ENCODE data around the gene TRAPPC12.

The TRAPPC12 gene

DNA sequence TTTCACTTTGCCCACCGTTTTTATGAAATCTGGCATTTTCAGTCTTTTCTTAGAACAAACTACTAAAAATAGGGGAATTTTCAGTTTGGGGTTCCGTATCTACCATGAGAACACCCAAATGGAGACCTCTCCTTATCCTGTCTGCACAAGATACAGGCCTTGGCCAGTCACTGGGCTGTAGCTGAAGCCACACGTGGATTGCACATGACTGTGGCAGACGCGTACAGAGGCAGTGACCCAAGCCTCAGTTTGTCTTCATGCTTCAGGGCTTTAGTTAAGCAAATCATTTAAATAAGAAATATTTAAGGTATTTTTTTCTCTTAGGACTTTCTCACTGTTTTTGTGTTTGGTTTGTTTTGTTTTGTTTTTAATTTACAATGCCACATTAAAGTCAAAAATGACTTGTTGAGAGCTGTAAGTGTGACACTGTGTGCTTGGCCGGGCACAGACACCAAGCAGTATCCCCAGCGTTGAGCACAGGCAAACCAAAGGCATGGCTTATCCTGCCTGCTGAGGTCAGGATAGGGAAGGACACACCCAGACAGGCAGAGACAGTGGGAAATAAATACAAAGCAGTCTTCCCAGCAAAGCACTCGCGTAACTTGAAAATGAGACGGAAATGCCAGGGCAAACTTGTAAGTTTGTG is 53.3 kb downstream of the TRAPPC12 start:
- TF ChIP-seq, protein P1, sequence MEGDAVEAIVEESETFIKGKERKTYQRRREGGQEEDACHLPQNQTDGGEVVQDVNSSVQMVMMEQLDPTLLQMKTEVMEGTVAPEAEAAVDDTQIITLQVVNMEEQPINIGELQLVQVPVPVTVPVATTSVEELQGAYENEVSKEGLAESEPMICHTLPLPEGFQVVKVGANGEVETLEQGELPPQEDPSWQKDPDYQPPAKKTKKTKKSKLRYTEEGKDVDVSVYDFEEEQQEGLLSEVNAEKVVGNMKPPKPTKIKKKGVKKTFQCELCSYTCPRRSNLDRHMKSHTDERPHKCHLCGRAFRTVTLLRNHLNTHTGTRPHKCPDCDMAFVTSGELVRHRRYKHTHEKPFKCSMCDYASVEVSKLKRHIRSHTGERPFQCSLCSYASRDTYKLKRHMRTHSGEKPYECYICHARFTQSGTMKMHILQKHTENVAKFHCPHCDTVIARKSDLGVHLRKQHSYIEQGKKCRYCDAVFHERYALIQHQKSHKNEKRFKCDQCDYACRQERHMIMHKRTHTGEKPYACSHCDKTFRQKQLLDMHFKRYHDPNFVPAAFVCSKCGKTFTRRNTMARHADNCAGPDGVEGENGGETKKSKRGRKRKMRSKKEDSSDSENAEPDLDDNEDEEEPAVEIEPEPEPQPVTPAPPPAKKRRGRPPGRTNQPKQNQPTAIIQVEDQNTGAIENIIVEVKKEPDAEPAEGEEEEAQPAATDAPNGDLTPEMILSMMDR (IDR thresholded peaks at IDR 0.05; ENCODE audit: low read depth, low read length) = no peak
- no peak overlapping the region for H3K4me3 ChIP-seq (ENCODE audit: low read depth, low read length)

DNA sequence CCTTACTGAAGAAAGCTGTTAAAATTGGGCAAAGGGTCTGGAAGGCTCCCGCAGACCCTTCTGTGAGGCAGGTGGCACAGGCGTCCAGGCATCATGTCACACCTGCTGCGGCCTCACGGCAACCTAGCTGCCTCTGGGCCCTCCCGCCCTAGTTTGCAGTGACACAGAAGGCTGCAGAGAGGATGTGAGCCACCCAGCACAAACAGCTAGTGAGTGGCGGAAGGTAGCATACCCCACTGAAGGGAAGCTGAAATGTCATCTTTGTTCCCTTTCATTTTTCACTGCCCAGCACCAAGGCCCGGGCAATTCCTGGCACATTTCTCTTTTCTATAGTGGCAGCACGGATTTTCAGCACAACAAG is 53.8 kb downstream of the TRAPPC12 start:
- H3K4me3 ChIP-seq (ENCODE audit: low read depth, low read length) = no peak overlapping the region
- TF ChIP-seq, protein P1 (IDR thresholded peaks at IDR 0.05; ENCODE audit: low read depth, low read length) = no peak

DNA sequence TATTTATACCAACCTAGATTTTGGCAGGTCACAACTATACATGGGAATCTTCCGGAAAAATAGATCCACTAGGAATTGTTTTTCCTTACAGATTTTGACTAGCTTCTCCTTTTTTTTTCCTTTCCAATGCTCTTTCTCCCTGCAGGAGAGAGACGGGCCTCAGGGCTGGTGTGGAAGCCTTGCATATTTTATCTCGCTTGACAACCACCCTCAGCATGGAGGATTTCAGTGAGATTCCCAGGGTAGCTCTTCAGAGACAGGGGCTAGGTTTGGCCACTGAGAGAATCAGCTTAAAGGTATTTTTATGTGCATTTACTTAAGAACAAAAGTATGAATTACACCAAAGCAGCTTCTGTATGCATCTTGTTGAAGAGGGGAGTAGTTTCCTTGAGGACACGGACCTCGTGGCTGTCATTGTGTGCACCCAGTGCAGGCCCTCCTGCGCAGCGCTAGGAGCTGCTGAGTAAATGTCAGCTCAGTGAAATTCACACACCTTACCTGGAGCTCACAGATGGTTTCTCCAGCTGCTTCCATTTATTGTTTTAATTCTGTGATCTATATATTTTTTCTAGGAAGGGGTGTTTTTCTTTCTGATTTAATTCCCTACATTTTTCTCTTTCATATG is 54.4 kb downstream of the TRAPPC12 start:
- TF ChIP-seq, protein P1 (IDR thresholded peaks at IDR 0.05; ENCODE audit: low read depth, low read length) = no peak
- H3K4me3 ChIP-seq (ENCODE audit: low read depth, low read length) = no peak overlapping the region

DNA sequence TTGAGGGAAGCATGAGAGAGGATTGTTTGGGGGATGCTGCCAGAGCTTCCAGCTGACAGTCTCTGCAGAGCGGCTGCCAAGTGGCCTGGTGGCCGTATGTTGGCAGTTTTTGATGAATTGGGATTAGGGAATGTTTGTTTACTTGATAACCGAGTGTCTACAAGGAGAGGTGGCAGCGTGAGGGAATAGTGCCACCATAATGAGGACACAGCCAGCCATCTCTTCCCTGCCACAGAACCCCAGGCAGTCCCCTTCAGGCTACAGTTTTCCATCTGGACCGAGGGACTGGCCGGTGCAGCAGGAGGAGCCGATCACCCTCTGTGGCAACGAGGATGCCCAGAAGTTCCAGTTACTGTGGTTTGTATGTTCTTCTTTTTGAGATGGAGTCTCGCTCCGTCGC is 55.2 kb downstream of the TRAPPC12 start:
- TF ChIP-seq, protein P1 (IDR thresholded peaks at IDR 0.05; ENCODE audit: low read depth, low read length) = no peak
- no peak overlapping the region for H3K4me3 ChIP-seq (ENCODE audit: low read depth, low read length)

DNA sequence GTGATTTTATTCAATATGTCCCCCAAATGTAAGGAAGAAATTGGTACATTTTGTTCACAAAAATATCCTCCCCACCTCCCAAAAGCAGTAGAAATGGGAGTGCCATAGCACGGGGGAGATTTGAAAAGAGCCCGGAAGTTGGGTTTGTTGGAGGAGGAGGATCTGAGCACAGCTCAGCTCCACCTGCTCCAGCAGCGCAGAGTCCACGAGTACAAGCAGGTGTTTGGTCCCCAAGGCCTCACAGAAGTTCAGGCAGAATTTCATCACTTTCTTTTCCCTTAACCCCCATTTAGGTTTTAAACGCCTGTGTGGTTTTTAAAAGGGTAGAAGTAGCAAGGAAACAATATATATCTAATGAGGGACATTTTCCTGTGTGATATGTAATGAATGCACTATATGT is 56.0 kb downstream of the TRAPPC12 start:
- TF ChIP-seq, protein P1 (IDR thresholded peaks at IDR 0.05; ENCODE audit: low read depth, low read length) = no peak
- H3K4me3 ChIP-seq (ENCODE audit: low read depth, low read length) = no peak overlapping the region

DNA sequence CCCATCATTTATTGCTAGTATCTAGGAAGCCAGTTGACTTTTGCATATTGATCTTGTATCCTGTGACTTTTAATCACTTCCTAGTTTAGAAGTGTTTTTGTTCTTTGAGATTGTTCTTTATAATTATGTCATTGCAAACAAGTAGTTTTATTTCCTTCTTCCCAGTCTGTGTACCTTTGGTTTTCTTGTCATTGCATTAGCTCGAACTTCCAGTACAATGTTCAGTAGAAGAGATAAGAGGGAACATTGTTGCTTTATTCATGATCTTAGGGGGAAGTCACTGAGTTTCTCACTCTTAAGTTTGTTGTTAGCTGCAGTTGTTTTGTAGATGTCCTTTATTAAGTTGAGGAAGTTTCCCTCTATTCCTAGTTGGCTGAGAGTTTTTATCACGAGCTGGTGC is 61.0 kb downstream of the TRAPPC12 start:
- TF ChIP-seq, protein P1 (IDR thresholded peaks at IDR 0.05; ENCODE audit: low read depth, low read length) = no peak
- H3K4me3 ChIP-seq (ENCODE audit: low read depth, low read length) = no peak overlapping the region

DNA sequence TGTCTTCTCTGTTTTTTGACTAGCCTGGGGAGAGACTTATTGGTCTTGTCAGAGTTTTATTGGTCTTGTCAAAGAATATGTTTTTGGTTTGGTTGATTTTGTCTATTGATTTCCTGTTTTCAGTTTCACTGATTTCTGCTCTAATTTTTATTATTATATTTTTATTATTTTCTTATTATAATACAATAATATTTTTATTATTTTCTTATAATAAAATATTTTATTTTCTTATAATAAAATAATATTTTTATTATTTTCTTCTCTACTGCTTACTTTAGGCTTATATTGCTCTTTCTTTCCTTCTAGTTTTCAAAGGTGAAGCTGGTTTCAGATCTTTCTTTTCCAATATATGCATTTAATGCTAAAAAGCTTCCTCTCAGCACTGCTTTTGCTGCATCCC is 62.0 kb downstream of the TRAPPC12 start:
- TF ChIP-seq, protein P1 (IDR thresholded peaks at IDR 0.05; ENCODE audit: low read depth, low read length) = no peak
- no peak overlapping the region for H3K4me3 ChIP-seq (ENCODE audit: low read depth, low read length)
